ENCODE results near the gene TRIM68.

DNA sequence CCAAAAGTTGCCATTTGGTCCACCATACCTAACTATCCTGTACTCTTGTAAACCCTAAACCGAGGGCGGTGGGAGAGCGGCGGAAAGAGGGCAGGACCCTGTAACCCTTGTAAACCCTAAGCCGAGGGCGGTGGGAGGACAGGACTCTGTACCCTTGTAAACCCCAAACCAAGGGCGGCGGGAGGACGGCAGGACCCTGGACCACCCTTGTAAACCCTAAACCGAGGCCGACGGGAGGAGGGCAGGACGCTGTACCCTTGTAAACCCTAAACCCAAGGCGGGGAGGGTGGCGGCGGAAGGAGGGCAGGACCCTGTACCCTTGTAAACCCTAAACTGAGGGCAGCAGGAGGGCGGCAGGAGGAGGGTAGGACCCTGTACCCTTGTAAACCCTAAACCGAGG lies 39.0 kb downstream of the TRIM68 start:
- TF ChIP-seq POLR2AphosphoS5 (IDR thresholded peaks at IDR 0.05; ENCODE audit: low read depth, low read length), result no peak
- no peak for TF ChIP-seq TAF1 (IDR thresholded peaks at IDR 0.05; ENCODE audit: low read depth, low read length)
- no peak for TF ChIP-seq POLR2A (IDR thresholded peaks at IDR 0.05; ENCODE audit: low read depth, low read length)

All from GM12891 (cell line).